Measurements from ENCODE around the gene ATP5F1A.

GRCh38 chr18:46037512-46038305 lies 60.4 kb downstream of the ATP5F1A start:
- TF ChIP-seq, protein P1, sequence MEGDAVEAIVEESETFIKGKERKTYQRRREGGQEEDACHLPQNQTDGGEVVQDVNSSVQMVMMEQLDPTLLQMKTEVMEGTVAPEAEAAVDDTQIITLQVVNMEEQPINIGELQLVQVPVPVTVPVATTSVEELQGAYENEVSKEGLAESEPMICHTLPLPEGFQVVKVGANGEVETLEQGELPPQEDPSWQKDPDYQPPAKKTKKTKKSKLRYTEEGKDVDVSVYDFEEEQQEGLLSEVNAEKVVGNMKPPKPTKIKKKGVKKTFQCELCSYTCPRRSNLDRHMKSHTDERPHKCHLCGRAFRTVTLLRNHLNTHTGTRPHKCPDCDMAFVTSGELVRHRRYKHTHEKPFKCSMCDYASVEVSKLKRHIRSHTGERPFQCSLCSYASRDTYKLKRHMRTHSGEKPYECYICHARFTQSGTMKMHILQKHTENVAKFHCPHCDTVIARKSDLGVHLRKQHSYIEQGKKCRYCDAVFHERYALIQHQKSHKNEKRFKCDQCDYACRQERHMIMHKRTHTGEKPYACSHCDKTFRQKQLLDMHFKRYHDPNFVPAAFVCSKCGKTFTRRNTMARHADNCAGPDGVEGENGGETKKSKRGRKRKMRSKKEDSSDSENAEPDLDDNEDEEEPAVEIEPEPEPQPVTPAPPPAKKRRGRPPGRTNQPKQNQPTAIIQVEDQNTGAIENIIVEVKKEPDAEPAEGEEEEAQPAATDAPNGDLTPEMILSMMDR (IDR thresholded peaks at IDR 0.05): no peak
- TF ChIP-seq POLR2A (IDR thresholded peaks at IDR 0.05): no peak

All from adrenal gland (tissue), 5 donors.